Measurements from ENCODE around the gene KCNQ5. TPM values are rescaled to one million over a fixed set of nuclear protein-coding genes. Genes with fewer than 3 reads are reported as not detected.

Gene KCNQ5
- total RNA-seq, 1 donor from 2014 or later: 1.5 TPM

GRCh38 chr6:72832271-72832670, 210.4 kb downstream of the KCNQ5 start:
- no peaks in the 10 kb centered on the region for H3K4me1 Mint-ChIP-seq (ENCODE audit: low read depth, unreplicated experiment)
- no peak for DNase-seq
- no peak overlapping the region for H3K27ac Mint-ChIP-seq (ENCODE audit: unreplicated experiment)
- TF ChIP-seq, protein P1, sequence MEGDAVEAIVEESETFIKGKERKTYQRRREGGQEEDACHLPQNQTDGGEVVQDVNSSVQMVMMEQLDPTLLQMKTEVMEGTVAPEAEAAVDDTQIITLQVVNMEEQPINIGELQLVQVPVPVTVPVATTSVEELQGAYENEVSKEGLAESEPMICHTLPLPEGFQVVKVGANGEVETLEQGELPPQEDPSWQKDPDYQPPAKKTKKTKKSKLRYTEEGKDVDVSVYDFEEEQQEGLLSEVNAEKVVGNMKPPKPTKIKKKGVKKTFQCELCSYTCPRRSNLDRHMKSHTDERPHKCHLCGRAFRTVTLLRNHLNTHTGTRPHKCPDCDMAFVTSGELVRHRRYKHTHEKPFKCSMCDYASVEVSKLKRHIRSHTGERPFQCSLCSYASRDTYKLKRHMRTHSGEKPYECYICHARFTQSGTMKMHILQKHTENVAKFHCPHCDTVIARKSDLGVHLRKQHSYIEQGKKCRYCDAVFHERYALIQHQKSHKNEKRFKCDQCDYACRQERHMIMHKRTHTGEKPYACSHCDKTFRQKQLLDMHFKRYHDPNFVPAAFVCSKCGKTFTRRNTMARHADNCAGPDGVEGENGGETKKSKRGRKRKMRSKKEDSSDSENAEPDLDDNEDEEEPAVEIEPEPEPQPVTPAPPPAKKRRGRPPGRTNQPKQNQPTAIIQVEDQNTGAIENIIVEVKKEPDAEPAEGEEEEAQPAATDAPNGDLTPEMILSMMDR (IDR thresholded peaks at IDR 0.05; ENCODE audit: partially characterized antibody, unreplicated experiment): no peak
- H3K4me3 Mint-ChIP-seq (ENCODE audit: unreplicated experiment): no peak overlapping the region
- H3K36me3 Mint-ChIP-seq (ENCODE audit: unreplicated experiment): no peaks in the 10 kb centered on the region
- no peaks in the 10 kb centered on the region for H3K27me3 Mint-ChIP-seq (ENCODE audit: unreplicated experiment)
- no peaks in the 10 kb centered on the region for H3K9me3 Mint-ChIP-seq (ENCODE audit: unreplicated experiment)

DNA sequence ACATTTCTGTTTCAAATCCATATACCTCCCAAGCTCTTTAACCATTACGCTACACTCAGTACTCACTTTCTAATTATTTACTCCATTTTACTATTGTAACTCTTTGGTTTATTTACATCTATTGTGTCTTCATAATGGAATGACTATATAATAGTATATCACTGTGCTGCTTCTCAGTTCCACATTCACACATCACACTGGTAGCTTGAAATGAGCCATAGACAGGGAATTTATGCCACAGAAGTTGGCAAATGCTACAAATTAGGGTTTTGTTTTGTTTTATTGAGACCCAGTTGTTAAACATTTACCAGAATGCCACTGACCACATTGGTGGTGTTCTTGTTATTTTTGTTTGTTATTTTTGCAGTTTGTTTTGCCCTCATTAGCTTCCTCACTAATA, 213.9 kb downstream of the KCNQ5 start:
- no peaks in the 10 kb centered on the region for H3K9me3 Mint-ChIP-seq (ENCODE audit: unreplicated experiment)
- H3K4me3 Mint-ChIP-seq (ENCODE audit: unreplicated experiment): no peak overlapping the region
- DNase-seq: no peak
- no peaks in the 10 kb centered on the region for H3K4me1 Mint-ChIP-seq (ENCODE audit: low read depth, unreplicated experiment)
- H3K36me3 Mint-ChIP-seq (ENCODE audit: unreplicated experiment): no peaks in the 10 kb centered on the region
- no peak overlapping the region for H3K27ac Mint-ChIP-seq (ENCODE audit: unreplicated experiment)
- TF ChIP-seq, protein P1 (IDR thresholded peaks at IDR 0.05; ENCODE audit: partially characterized antibody, unreplicated experiment): no peak
- H3K27me3 Mint-ChIP-seq (ENCODE audit: unreplicated experiment): no peaks in the 10 kb centered on the region

GRCh38 chr6:72836971-72837370, 215.1 kb downstream of the KCNQ5 start:
- Mint-ChIP-seq H3K4me3 (ENCODE audit: unreplicated experiment) (no peak overlapping the region), H3K4me1 (ENCODE audit: low read depth, unreplicated experiment) (no peaks in the 10 kb centered on the region), H3K9me3 (ENCODE audit: unreplicated experiment) (no peaks in the 10 kb centered on the region), H3K27me3 (ENCODE audit: unreplicated experiment) (no peaks in the 10 kb centered on the region), H3K36me3 (ENCODE audit: unreplicated experiment) (no peaks in the 10 kb centered on the region), H3K27ac (ENCODE audit: unreplicated experiment) (no peak overlapping the region)
- DNase-seq: no peak
- TF ChIP-seq, protein P1 (IDR thresholded peaks at IDR 0.05; ENCODE audit: partially characterized antibody, unreplicated experiment): no peak

DNA sequence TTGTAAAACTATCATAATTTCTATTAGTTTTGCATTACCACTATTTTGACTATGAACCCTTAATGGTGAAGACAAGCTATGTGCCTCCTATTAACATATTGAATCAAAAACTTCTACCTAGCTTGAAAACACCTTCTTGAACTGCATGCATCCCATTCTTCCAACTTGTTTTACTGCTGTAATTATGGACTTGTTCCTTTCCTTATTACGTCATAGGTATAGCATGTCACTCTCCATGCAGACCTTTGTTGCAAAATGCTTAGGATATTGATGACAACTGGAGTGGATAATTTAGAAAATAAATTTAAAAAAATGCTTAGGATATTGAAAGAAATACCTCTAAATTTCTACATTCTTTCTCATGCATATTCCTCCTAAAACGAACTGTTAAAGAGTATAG, 219.3 kb downstream of the KCNQ5 start:
- TF ChIP-seq, protein P1 (IDR thresholded peaks at IDR 0.05; ENCODE audit: partially characterized antibody, unreplicated experiment): no peak
- no peaks in the 10 kb centered on the region for H3K4me1 Mint-ChIP-seq (ENCODE audit: low read depth, unreplicated experiment)
- no peaks in the 10 kb centered on the region for H3K36me3 Mint-ChIP-seq (ENCODE audit: unreplicated experiment)
- no peak for DNase-seq
- H3K9me3 Mint-ChIP-seq (ENCODE audit: unreplicated experiment): no peaks in the 10 kb centered on the region
- H3K27me3 Mint-ChIP-seq (ENCODE audit: unreplicated experiment): no peaks in the 10 kb centered on the region
- H3K27ac Mint-ChIP-seq (ENCODE audit: unreplicated experiment): no peak overlapping the region
- no peak overlapping the region for H3K4me3 Mint-ChIP-seq (ENCODE audit: unreplicated experiment)

DNA sequence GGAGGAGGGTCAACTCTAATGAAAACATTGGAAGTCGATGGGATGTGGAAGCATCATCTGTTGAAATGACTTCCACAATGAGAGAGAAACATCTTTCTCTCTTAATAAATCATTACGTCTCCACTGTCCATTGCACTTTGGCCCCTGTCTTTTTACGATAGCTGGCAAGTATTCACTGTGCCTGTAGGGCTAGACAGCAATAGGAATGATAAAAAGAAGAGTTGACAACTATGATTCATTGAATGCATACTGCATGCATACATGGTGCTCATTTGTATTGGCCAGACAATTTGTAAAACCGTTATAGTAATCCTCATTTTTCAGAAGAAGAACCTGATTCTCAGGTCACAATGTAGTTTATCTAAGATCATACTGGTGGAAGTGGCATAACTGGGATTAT, 220.3 kb downstream of the KCNQ5 start:
- TF ChIP-seq, protein P1 (IDR thresholded peaks at IDR 0.05; ENCODE audit: partially characterized antibody, unreplicated experiment): no peak
- Mint-ChIP-seq H3K27me3 (ENCODE audit: unreplicated experiment) (no peaks in the 10 kb centered on the region), H3K9me3 (ENCODE audit: unreplicated experiment) (no peaks in the 10 kb centered on the region), H3K36me3 (ENCODE audit: unreplicated experiment) (no peaks in the 10 kb centered on the region), H3K4me3 (ENCODE audit: unreplicated experiment) (no peak overlapping the region), H3K27ac (ENCODE audit: unreplicated experiment) (no peak overlapping the region), H3K4me1 (ENCODE audit: low read depth, unreplicated experiment) (no peaks in the 10 kb centered on the region)
- DNase-seq: no peak
